GM12874 (cell line): ENCODE data around the gene VWA5B1.

Source experiments
- CTCF ChIP-seq: IDR thresholded peaks from 2 replicates; pipeline ENCODE4 v1.5.1; 2011; ENCODE audit warnings: low read depth, mild to moderate bottlenecking, control low read depth, low read length, moderate library complexity; ENCODE audit not compliant: insufficient read depth

VWA5B1 gene

GRCh38 chr1:20337581-20337980, 46.9 kb downstream of the VWA5B1 start:
- no peak for TF ChIP-seq CTCF

GRCh38 chr1:20339811-20340457, 49.3 kb downstream of the VWA5B1 start:
- no peak for TF ChIP-seq CTCF

- no peak for TF ChIP-seq CTCF
These were observed 51.8 kb downstream of the VWA5B1 start for GRCh38 chr1:20342294-20343148.

GRCh38 chr1:20343149-20343937, 52.7 kb downstream of the VWA5B1 start:
- TF ChIP-seq CTCF: no peak

- no peak for TF ChIP-seq CTCF
These were observed 53.2 kb downstream of the VWA5B1 start for GRCh38 chr1:20343938-20344302.

GRCh38 chr1:20344738-20345137, 54.1 kb downstream of the VWA5B1 start:
- no peak for TF ChIP-seq CTCF

GRCh38 chr1:20345419-20345818, 54.7 kb downstream of the VWA5B1 start:
- no peak for TF ChIP-seq CTCF
